Superior temporal gyrus (tissue), 1 donor: ENCODE data around the gene CCDC73.
A peak's percentile ranks its signal among the peaks of the same experiment; 100 is the strongest.

Source experiments
- DNase-seq: peaks from one replicate; pipeline ENCODE4 v3.0.0-alpha.2; 2016; ENCODE audit errors: extremely low spot score

The CCDC73 gene

GRCh38 chr11:32586576-32587190, 207.8 kb downstream of the CCDC73 start:
- DNase-seq, result no peak

- no peak for DNase-seq
Observed at GRCh38 chr11:32584921-32585320, 209.5 kb downstream of the CCDC73 start.

- peak; percentile 93 for DNase-seq
Observed at GRCh38 chr11:32583459-32584271, 210.8 kb downstream of the CCDC73 start, which contains the start of gene EIF3M. Gene EIF3M, plus strand, starts transcription at chr11:32583831. Its CDS starts 57 bp downstream, at chr11:32583888.

GRCh38 chr11:32581556-32581955, 212.9 kb downstream of the CCDC73 start:
- no peak for DNase-seq

- DNase-seq, result no peak
Observed at GRCh38 chr11:32580967-32581366, 213.5 kb downstream of the CCDC73 start.

GRCh38 chr11:32576456-32576855, 218.0 kb downstream of the CCDC73 start:
- DNase-seq, result no peak

GRCh38 chr11:32575070-32575469, 219.4 kb downstream of the CCDC73 start:
- DNase-seq, result no peak

- DNase-seq, result no peak
Observed at GRCh38 chr11:32574421-32574820, 220.0 kb downstream of the CCDC73 start.

- DNase-seq, result no peak
Observed at GRCh38 chr11:32573228-32573627, 221.2 kb downstream of the CCDC73 start.

GRCh38 chr11:32571039-32571438, 223.4 kb downstream of the CCDC73 start:
- no peak for DNase-seq

- DNase-seq, result no peak
Observed at GRCh38 chr11:32569313-32569881, 225.1 kb downstream of the CCDC73 start.

GRCh38 chr11:32567154-32567553, 227.3 kb downstream of the CCDC73 start:
- DNase-seq, result no peak

- no peak for DNase-seq
Observed at GRCh38 chr11:32566517-32566916, 227.9 kb downstream of the CCDC73 start.

GRCh38 chr11:32563600-32563959, 230.9 kb downstream of the CCDC73 start:
- DNase-seq, result no peak

GRCh38 chr11:32562839-32563599, 231.4 kb downstream of the CCDC73 start:
- DNase-seq, result no peak

GRCh38 chr11:32561835-32562234, 232.6 kb downstream of the CCDC73 start:
- no peak for DNase-seq

- no peak for DNase-seq
Observed at GRCh38 chr11:32555895-32556294, 238.6 kb downstream of the CCDC73 start.

- no peak for DNase-seq
Observed at GRCh38 chr11:32555091-32555490, 239.4 kb downstream of the CCDC73 start.
